Keratinocyte (primary cell): ENCODE results near the gene ADARB2. TPM values are rescaled to one million over a fixed set of nuclear protein-coding genes. Genes with fewer than 3 reads are reported as not detected.

Experiments used
- DNase-seq: peaks from one replicate; pipeline ENCODE4 v3.0.0-alpha.2; 2011; ENCODE audit warnings: low read depth, missing footprints, low spot score
- FAIRE-seq: peaks from 2 replicates; lab custom pipeline; 2011; peaks lifted over from hg19 to GRCh38; lab: Jason Lieb, UNC
- H2AFZ ChIP-seq: 2 replicates; pipeline ENCODE4 v1.6.0; 2012; ENCODE audit warnings: low read length, control low read depth, inconsistent platforms; ENCODE audit not compliant: control insufficient read depth
- H3K27ac ChIP-seq: 2 replicates; pipeline ENCODE4 v1.5.1; 2011; ENCODE audit warnings: low read length; ENCODE audit not compliant: control insufficient read depth, insufficient read depth
- H3K27me3 ChIP-seq: 3 replicates; pipeline ENCODE4 v1.6.0; 2011; ENCODE audit warnings: low read length; ENCODE audit not compliant: control insufficient read depth, insufficient read depth; ENCODE audit errors: extremely low read depth
- H3K36me3 ChIP-seq, 2 experiments: 2 replicates in 1 of 2; 3 replicates in 1 of 2; pipeline ENCODE4 v1.5.1; 2011; ENCODE audit warnings: low read length in 2 of 2, mild to moderate bottlenecking in 1 of 2; ENCODE audit not compliant: control insufficient read depth in 2 of 2, insufficient read depth in 2 of 2; ENCODE audit errors: extremely low read depth in 1 of 2
- H3K4me1 ChIP-seq: 3 replicates; pipeline ENCODE4 v1.5.1; 2011; ENCODE audit warnings: low read length; ENCODE audit not compliant: control insufficient read depth, insufficient read depth; ENCODE audit errors: extremely low read depth
- H3K4me2 ChIP-seq: 3 replicates; pipeline ENCODE4 v1.6.0; 2011; ENCODE audit warnings: low read depth, low read length; ENCODE audit not compliant: control insufficient read depth, insufficient read depth; ENCODE audit errors: extremely low read depth
- H3K4me3 ChIP-seq, 3 experiments: fragments of 200-600 bp in 1 of 3; sonication (generic) in 1 of 3; 2 replicates in 2 of 3; 3 replicates in 1 of 3; pipeline ENCODE4 v1.5.1; 2011 to 2016; ENCODE audit warnings: low read length in 3 of 3, mild to moderate bottlenecking in 3 of 3, control low read depth in 2 of 3, inconsistent platforms in 1 of 3, low read depth in 1 of 3, mixed read lengths in 1 of 3, mixed run types in 1 of 3, moderate library complexity in 1 of 3; ENCODE audit not compliant: control insufficient read depth in 2 of 3, insufficient read depth in 2 of 3; ENCODE audit errors: extremely low read depth in 1 of 3
- H3K79me2 ChIP-seq: 2 replicates; pipeline ENCODE4 v1.6.0; 2012; ENCODE audit warnings: low read length; ENCODE audit not compliant: control insufficient read depth, insufficient read depth
- H3K9ac ChIP-seq: 3 replicates; pipeline ENCODE4 v1.6.0; 2011; ENCODE audit warnings: low read length; ENCODE audit not compliant: control insufficient read depth, insufficient read depth; ENCODE audit errors: extremely low read depth
- H3K9me1 ChIP-seq: 3 replicates; pipeline ENCODE4 v1.6.0; 2011; ENCODE audit warnings: low read length; ENCODE audit not compliant: control insufficient read depth, insufficient read depth; ENCODE audit errors: extremely low read depth
- H3K9me3 ChIP-seq: 2 replicates; pipeline ENCODE4 v1.5.1; 2012; ENCODE audit warnings: low read depth, low read length; ENCODE audit not compliant: control insufficient read depth
- H4K20me1 ChIP-seq: 3 replicates; pipeline ENCODE4 v1.6.0; 2011; ENCODE audit warnings: low read length; ENCODE audit not compliant: control insufficient read depth, insufficient read depth; ENCODE audit errors: extremely low read depth
- EZH2 ChIP-seq: IDR thresholded peaks from one replicate; pipeline ENCODE4 v1.6.1; 2012; ENCODE audit warnings: inconsistent platforms, mild to moderate bottlenecking, low read length, moderate library complexity
- dilution Hi-C: fragments of 300-500 bp; cut with MboI; formaldehyde crosslinking; loops from one replicate; pipeline ENCODE4 v1.7.0; 2020; ENCODE audit warnings: low sequenced_read_pairs; ENCODE audit not compliant: extremely low pct_ligation_motif_present
- polyA plus RNA-seq, 5 experiments: library from polyadenylated mRNA; depleted of rRNA in 3 of 5; stranded (reverse) in 3 of 5; stranded (forward) in 1 of 5; unstranded in 1 of 5; fragments of >200 nt; gene quantifications; 1 replicate in 1 of 5; 2 replicates in 3 of 5; 3 replicates in 1 of 5; pipeline versions ENCODE4 v1.2.1 to v1.2.3, GENCODE V29; 2011 to 2012; ENCODE audit warnings: missing spikeins in 2 of 5, low read depth in 1 of 5, low replicate concordance in 1 of 5
- TF ChIP-seq, protein P1 (sequence below), 3 experiments: IDR thresholded peaks in 1 of 3; conservative IDR thresholded peaks in 1 of 3; optimal IDR thresholded peaks in 1 of 3; 2 replicates in 2 of 3; 3 replicates in 1 of 3; pipeline versions ENCODE3 to v1.5.1; 2011; ENCODE audit warnings: low read length in 3 of 3, mild to moderate bottlenecking in 3 of 3, moderate library complexity in 2 of 3, control low read depth in 1 of 3, inconsistent platforms in 1 of 3; ENCODE audit not compliant: insufficient read depth in 2 of 3; ENCODE audit errors: extremely low read depth in 1 of 3

The ADARB2 gene
- polyA plus RNA-seq, 1 donor (not counting 4 experiments of a cell fraction or from before 2014, with no cell fraction given): not detected

DNA sequence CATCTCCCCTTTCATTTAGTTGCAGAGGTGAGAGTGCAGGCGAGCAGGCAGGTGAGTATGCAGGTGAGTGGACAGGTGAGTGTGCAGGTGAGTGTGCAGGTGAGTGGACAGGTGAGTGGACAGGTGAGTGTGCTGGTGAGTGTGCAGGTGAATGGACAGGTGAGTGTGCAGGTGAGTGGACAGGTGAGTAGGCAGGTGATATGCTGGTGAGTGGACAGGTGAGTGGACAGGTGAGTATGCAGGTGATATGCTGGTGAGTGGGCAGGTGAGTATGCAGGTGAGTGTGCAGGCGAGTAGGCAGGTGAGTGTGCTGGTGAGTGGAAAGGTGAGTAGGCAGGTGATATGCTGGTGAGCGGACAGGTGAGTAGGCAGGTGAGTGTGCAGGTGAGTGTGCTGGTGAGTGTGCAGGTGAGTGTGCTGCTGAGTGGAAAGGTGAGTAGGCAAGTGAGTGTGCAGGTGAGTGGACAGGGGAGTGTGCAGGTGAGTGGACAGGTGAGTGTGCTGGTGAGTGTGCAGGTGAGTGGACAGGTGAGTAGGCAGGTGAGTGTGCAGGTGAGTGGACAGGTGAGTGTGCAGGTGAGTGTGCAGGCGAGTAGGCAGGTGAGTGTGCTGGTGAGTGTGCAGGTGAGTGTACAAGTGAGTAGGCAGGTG lies 165.6 kb downstream of the ADARB2 start:
- dilution Hi-C loops: no loop called here
- Histone ChIP-seq H3K27ac (no peak overlapping the region), H3K4me1 (no peaks in the 10 kb centered on the region), H3K9ac (no peak overlapping the region), H4K20me1 (no peaks in the 10 kb centered on the region), H3K79me2 (no peaks in the 10 kb centered on the region), H3K4me3 (no peak overlapping the region), H3K9me3 (peaks cover 11% of the 10 kb centered on the region), H3K9me1 (no peaks in the 10 kb centered on the region), H3K4me2 (no peak overlapping the region), H2AFZ (no peak overlapping the region), H3K36me3 (no peaks in the 10 kb centered on the region), H3K27me3 (no peaks in the 10 kb centered on the region)
- no peak for DNase-seq
- no peak for FAIRE-seq
- no peak for TF ChIP-seq EZH2
- TF ChIP-seq, protein P1, sequence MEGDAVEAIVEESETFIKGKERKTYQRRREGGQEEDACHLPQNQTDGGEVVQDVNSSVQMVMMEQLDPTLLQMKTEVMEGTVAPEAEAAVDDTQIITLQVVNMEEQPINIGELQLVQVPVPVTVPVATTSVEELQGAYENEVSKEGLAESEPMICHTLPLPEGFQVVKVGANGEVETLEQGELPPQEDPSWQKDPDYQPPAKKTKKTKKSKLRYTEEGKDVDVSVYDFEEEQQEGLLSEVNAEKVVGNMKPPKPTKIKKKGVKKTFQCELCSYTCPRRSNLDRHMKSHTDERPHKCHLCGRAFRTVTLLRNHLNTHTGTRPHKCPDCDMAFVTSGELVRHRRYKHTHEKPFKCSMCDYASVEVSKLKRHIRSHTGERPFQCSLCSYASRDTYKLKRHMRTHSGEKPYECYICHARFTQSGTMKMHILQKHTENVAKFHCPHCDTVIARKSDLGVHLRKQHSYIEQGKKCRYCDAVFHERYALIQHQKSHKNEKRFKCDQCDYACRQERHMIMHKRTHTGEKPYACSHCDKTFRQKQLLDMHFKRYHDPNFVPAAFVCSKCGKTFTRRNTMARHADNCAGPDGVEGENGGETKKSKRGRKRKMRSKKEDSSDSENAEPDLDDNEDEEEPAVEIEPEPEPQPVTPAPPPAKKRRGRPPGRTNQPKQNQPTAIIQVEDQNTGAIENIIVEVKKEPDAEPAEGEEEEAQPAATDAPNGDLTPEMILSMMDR (optimal IDR thresholded peaks at IDR 0.05 in 1 of 3, IDR thresholded peaks at IDR 0.05 in 1 of 3, conservative IDR thresholded peaks at IDR 0.05 in 1 of 3; ENCODE audit: extremely low read depth in 1 of 3, insufficient read depth in 2 of 3, low read length in 3 of 3): no peak

DNA sequence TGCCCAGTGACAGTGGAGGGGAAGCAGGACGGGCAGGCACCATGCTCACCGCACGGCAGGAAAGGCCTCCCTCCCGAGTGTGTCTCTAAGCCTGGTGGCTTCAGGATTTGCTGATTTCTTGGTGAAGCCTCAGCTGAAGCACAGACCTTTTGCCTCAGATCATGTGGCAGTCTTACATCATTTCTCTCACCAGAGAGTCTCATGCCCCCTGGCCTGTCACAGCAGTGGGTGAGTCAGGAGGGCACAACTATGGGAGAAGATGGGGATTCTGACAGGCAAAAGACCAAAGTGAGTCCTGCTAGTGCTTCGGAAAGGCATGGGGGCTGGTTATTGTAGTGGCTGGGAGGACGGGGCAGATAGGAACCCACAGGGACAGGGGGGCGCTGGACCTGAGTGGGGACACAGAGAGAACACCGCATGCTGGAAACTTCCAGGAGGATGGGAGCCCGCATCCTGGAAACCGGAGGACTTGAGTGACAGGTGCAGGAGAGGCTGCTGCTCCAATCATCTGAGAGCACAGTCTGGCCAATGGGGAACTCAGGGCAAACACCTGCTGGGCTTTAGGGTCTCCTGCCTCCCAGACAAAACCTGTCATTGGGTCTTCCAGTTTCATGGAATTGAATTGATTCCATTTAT lies 166.8 kb downstream of the ADARB2 start:
- Histone ChIP-seq H3K4me1 (no peaks in the 10 kb centered on the region), H3K36me3 (no peaks in the 10 kb centered on the region), H3K9me1 (no peaks in the 10 kb centered on the region), H3K79me2 (no peaks in the 10 kb centered on the region), H3K9me3 (peaks cover 7% of the 10 kb centered on the region), H3K4me2 (no peak overlapping the region), H3K27me3 (no peaks in the 10 kb centered on the region), H3K9ac (no peak overlapping the region), H2AFZ (no peak overlapping the region), H3K27ac (no peak overlapping the region), H4K20me1 (no peaks in the 10 kb centered on the region), H3K4me3 (no peak overlapping the region)
- dilution Hi-C loops: no loop called here
- DNase-seq (no peak), FAIRE-seq (no peak)
- TF ChIP-seq, protein P1 (optimal IDR thresholded peaks at IDR 0.05 in 1 of 3, IDR thresholded peaks at IDR 0.05 in 1 of 3, conservative IDR thresholded peaks at IDR 0.05 in 1 of 3; ENCODE audit: extremely low read depth in 1 of 3, insufficient read depth in 2 of 3, low read length in 3 of 3): no peak
- TF ChIP-seq EZH2: no peak
